ENCODE measurements around the gene MSTO1. TPM values are rescaled to one million over a fixed set of nuclear protein-coding genes. Genes with fewer than 3 reads are reported as not detected.

The MSTO1 gene
- total RNA-seq, 1 donor, result 30.5 TPM

DNA sequence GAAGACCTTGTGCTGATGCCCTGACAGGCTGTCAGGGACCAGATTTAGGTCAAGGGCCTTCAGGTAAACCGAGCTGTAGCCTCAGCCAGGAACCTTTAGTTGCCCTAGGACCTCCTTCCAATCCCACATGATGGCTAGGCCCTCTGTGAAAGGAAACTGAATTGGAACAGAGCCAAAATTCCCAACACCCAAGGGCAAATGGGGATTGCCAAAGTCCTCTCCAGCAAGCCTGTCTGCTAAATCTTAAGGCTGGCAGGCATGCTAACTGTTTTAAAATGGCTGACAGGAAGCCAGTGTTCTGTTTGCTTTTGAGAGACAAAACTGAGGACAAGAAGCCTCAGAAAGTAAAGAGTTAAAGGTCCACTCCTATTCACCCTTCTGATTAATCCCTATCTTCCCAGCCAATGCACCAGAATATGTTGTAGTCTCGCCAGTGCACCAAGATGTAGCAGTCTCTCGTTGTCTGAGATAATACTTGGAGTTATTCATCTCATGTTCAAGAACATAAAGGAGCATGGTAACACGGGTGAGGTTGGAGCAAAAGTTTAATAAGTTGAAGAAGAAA, 35.1 kb downstream of the MSTO1 start:
- DNase-seq (ENCODE audit: low read depth), result peak; percentile 55
- H3K4me3 ChIP-seq (ENCODE audit: low read depth, low read length), result peak overlapping the region; percentile 35
- TF ChIP-seq, protein P1, sequence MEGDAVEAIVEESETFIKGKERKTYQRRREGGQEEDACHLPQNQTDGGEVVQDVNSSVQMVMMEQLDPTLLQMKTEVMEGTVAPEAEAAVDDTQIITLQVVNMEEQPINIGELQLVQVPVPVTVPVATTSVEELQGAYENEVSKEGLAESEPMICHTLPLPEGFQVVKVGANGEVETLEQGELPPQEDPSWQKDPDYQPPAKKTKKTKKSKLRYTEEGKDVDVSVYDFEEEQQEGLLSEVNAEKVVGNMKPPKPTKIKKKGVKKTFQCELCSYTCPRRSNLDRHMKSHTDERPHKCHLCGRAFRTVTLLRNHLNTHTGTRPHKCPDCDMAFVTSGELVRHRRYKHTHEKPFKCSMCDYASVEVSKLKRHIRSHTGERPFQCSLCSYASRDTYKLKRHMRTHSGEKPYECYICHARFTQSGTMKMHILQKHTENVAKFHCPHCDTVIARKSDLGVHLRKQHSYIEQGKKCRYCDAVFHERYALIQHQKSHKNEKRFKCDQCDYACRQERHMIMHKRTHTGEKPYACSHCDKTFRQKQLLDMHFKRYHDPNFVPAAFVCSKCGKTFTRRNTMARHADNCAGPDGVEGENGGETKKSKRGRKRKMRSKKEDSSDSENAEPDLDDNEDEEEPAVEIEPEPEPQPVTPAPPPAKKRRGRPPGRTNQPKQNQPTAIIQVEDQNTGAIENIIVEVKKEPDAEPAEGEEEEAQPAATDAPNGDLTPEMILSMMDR (IDR thresholded peaks at IDR 0.05; ENCODE audit: insufficient read depth, low read length), result no peak

DNA sequence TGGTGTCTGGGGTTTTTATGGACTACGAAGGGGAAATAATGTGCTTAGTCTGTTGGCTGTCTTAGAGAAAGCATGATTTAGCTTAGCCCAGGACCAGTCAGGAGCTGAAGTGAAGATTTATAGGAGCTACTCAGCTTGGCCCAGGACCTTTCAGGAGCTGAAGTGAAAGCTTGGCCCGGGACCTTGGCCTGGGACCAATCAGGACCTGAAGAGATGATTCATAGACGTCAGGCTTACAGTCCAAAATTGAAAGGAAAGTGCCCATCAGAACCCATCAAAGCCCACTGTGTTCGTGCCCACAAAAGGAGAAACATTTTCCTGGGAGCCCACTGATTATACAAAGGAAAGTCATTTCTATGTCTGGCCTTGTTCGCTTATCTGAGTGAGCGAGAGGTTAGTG, 35.6 kb downstream of the MSTO1 start:
- TF ChIP-seq, protein P1 (IDR thresholded peaks at IDR 0.05; ENCODE audit: insufficient read depth, low read length), result no peak
- H3K4me3 ChIP-seq (ENCODE audit: low read depth, low read length), result peak overlapping the region; percentile 35
- peak; percentile 58 for DNase-seq (ENCODE audit: low read depth)

DNA sequence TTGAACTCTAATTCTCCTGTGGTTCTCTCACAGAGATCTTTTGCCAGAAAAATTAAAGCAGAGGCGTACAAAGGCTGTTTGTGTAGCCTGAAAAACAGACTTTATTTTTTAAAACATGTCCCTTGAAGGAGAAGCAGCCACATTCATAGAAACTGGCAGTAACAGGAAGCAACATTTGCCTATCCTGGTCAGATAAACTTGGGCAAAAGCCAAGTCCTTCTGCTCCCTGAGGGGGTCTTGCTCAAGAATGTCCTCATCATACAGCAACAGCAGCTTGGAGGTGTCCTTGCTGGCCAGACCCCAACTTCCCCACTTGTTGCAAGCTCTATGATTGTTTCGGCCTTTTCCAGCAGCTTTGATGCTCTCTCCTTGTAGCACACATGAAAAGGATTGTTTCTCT, 36.3 kb downstream of the MSTO1 start:
- H3K4me3 ChIP-seq (ENCODE audit: low read depth, low read length), result peak overlapping the region; percentile 2
- DNase-seq (ENCODE audit: low read depth), result peak; percentile 48
- TF ChIP-seq, protein P1 (IDR thresholded peaks at IDR 0.05; ENCODE audit: insufficient read depth, low read length), result no peak

DNA sequence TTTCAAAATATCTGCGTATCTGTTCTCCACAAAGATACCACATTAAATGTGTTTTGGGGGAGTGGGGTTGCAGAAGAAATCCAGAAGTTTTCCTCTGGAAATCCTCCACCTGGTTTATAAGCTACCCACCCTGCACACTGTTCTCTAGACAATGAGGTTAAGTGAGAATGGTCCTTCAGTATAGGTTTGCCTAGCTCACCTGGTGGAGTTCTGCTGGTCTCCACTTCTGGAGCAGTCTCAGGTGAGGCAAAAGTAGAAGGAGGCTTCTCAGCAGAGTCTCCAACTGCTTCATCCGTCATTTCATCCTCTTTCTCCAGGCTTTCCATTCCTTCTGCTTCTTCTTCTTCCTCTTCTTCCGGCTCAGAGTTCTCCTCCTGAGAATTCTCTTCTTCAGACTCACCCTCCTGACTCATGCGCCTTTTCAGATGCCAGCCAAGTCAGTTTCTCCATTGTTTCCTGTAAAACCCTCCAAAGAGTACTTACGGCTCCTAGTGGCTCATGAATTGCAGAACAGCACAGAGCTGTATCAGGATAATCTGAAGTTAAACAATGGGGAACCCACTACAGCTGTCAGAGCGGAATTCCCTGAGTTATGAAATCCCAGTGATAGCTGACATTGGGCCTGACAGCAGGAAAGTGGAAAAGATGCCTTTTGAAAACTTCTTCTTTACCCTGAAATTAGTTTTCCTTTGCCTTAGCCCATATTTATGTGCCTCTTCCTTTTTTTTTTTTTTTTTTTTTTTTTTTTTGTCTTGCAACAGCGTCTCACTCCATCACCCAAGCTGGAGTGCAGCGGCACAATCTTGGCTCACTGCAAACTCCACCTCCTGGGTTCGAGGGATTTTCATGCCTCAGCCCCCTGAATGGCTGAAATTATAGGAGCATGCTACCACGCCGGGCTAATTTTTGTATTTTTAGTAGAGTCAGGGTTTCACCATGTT, 38.5 kb downstream of the MSTO1 start:
- peak; percentile 96 for DNase-seq (ENCODE audit: low read depth)
- H3K4me3 ChIP-seq (ENCODE audit: low read depth, low read length), result peak overlapping the region; percentile 68
- TF ChIP-seq, protein P1 (IDR thresholded peaks at IDR 0.05; ENCODE audit: insufficient read depth, low read length), result peak; percentile 76

DNA sequence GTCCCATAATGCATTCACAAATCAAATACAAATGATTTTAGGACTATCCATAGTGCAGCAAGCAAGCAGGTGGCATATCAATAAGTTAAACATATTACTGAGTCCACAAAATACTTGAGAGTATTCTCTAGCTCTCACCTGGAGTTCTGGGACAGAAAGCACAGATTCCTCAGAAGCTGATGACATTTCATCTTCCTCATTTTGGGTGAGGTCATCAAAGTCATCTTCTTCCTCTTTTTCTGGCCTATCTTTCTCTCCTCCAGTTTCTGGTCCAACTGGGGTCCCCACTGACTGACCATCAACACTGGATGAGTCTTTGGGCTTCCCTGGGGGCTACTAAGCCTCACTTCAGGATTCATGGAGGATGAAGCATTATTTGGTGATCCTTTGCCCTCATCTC, 39.7 kb downstream of the MSTO1 start:
- no peak overlapping the region for H3K4me3 ChIP-seq (ENCODE audit: low read depth, low read length)
- no peak for DNase-seq (ENCODE audit: low read depth)
- TF ChIP-seq, protein P1 (IDR thresholded peaks at IDR 0.05; ENCODE audit: insufficient read depth, low read length), result no peak

DNA sequence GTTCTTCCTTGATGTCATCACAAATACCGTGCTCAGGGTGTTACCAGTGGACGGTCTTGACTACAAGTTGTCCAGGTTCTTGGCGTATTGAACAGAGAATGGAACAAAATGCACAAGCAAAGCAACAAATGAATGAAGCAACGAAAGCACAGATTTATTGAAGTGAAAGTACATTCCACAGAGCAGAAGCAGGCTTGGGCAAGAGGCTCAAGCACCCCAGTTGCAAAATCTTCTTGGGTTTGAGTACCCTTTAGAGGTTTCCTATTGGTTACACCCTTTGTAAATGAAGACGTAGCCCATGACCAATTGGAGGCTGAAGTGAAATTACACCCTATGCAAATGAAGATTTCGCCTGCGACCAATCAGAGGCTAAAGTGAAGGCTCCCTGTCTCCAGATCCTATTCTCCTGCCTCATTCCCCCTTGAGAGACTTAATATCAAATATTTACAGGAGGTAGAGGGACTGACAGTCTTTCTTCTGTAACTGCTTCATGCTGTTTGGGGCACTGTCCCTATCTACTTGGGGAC, 40.3 kb downstream of the MSTO1 start:
- DNase-seq (ENCODE audit: low read depth), result no peak
- no peak overlapping the region for H3K4me3 ChIP-seq (ENCODE audit: low read depth, low read length)
- TF ChIP-seq, protein P1 (IDR thresholded peaks at IDR 0.05; ENCODE audit: insufficient read depth, low read length), result no peak

Measured in fibroblast of the aortic adventitia (primary cell).